ENCODE results near the gene HRCT1. TPM values are rescaled to one million over a fixed set of nuclear protein-coding genes. Genes with fewer than 3 reads are reported as not detected.

HRCT1 gene
- total RNA-seq, 1 experiment from 2014 or later, result not detected

DNA sequence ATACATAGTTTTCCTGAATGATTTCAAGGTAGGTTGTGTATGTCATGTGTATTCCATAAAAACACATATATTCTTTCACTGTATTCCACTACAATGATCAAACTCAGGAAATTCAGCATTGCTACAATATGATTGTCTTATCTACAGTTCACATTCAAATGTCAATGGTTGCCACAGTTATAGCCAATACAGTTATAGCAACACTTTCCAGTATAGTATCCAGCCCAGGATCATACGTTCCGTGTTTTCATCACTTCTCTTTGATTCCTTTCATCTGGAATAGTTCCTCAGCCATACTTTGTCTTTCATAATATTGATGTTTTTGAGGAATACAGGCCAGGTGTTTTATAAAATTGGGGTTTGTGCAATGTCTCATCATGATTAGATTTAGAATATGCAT lies 42.4 kb downstream of the HRCT1 start:
- no peak overlapping the region for H3K56ac ChIP-seq (ENCODE audit: insufficient read length, low read depth, low read length)
- no peak overlapping the region for H2BK12ac ChIP-seq (ENCODE audit: insufficient read length, low read depth, low read length)
- peaks cover 3% of the 10 kb centered on the region; the same call in 1 of the 2 replicates for H3K4me1 ChIP-seq (ENCODE audit: insufficient read depth, low read length)
- no peak overlapping the region for H3K4me3 Mint-ChIP-seq
- DNase-seq, result no peak
- no peak overlapping the region for H2AK5ac ChIP-seq (ENCODE audit: insufficient read length, low read length)
- no peak overlapping the region for H3K23ac ChIP-seq (ENCODE audit: insufficient read length, low read depth, low read length)
- H3K27me3 ChIP-seq (ENCODE audit: insufficient read depth, low read length), result no peaks in the 10 kb centered on the region; the same call in 1 of the 2 replicates
- no peaks in the 10 kb centered on the region for H3K79me1 ChIP-seq (ENCODE audit: insufficient read depth, low read depth, low read length, poor library complexity, severe bottlenecking)
- H3K27ac ChIP-seq (ENCODE audit: insufficient read length, low read depth, low read length), result no peak overlapping the region
- H3K9me3 ChIP-seq (ENCODE audit: control insufficient read depth, low read depth, low read length), result no peaks in the 10 kb centered on the region
- H2BK20ac ChIP-seq (ENCODE audit: low read depth, low read length, poor library complexity, severe bottlenecking), result no peak overlapping the region
- H3K27me3 Mint-ChIP-seq (ENCODE audit: low read depth), result peaks cover 49% of the 10 kb centered on the region
- no peak overlapping the region for H2BK120ac ChIP-seq (ENCODE audit: low read depth, low read length, poor library complexity, severe bottlenecking)
- peaks cover 0 to 5% (median 2%) of the 10 kb centered on the region in 3 experiments; a peak in 3 of 7 replicates for H3K36me3 Mint-ChIP-seq (ENCODE audit: insufficient read depth in 1 of 3, low read depth in 3 of 3)
- H2BK15ac ChIP-seq (ENCODE audit: low read depth, low read length), result no peak overlapping the region
- peaks cover 3 to 9% of the 10 kb centered on the region in 2 experiments; a peak in 4 of 5 replicates for H3K9me3 Mint-ChIP-seq
- no peak overlapping the region for H2AFZ ChIP-seq (ENCODE audit: low read length)
- no peak overlapping the region for H4K8ac ChIP-seq (replicated peaks; ENCODE audit: insufficient read length, low read depth, low read length)
- H2BK5ac ChIP-seq (ENCODE audit: insufficient read length, low read length), result no peak overlapping the region
- H3K23me2 ChIP-seq (ENCODE audit: insufficient read length, low read depth, low read length, poor library complexity, severe bottlenecking), result no peaks in the 10 kb centered on the region
- no peak overlapping the region for H3K4me2 ChIP-seq (ENCODE audit: insufficient read depth, insufficient read length, low read length)
- no CpG with 5 or more reads among the region's 2 CpGs for WGBS (ENCODE audit: extremely low coverage, insufficient read length, low lambda C conversion rate)
- no peak overlapping the region for H4K91ac ChIP-seq (ENCODE audit: insufficient read length, low read depth, low read length)
- H3K14ac ChIP-seq (ENCODE audit: insufficient read depth, low read length), result no peak overlapping the region
- no peaks in the 10 kb centered on the region for H3K79me2 ChIP-seq (ENCODE audit: insufficient read depth, low read length)
- no peak overlapping the region for H3K27ac Mint-ChIP-seq
- no peak overlapping the region for H3K9ac ChIP-seq (ENCODE audit: extremely low read depth, insufficient read length, low read length)
- H3K18ac ChIP-seq (ENCODE audit: insufficient read length, low read depth, low read length), result no peak overlapping the region
- TF ChIP-seq, protein P1, sequence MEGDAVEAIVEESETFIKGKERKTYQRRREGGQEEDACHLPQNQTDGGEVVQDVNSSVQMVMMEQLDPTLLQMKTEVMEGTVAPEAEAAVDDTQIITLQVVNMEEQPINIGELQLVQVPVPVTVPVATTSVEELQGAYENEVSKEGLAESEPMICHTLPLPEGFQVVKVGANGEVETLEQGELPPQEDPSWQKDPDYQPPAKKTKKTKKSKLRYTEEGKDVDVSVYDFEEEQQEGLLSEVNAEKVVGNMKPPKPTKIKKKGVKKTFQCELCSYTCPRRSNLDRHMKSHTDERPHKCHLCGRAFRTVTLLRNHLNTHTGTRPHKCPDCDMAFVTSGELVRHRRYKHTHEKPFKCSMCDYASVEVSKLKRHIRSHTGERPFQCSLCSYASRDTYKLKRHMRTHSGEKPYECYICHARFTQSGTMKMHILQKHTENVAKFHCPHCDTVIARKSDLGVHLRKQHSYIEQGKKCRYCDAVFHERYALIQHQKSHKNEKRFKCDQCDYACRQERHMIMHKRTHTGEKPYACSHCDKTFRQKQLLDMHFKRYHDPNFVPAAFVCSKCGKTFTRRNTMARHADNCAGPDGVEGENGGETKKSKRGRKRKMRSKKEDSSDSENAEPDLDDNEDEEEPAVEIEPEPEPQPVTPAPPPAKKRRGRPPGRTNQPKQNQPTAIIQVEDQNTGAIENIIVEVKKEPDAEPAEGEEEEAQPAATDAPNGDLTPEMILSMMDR (conservative IDR thresholded peaks at IDR 0.05), result no peak
- H4K5ac ChIP-seq (ENCODE audit: insufficient read length, low read depth, low read length), result no peak overlapping the region
- no peaks in the 10 kb centered on the region for H4K20me1 ChIP-seq (ENCODE audit: control insufficient read depth, insufficient read depth, insufficient read length)
- no peak overlapping the region for H3T11ph ChIP-seq (ENCODE audit: low read length)
- H3K4me1 Mint-ChIP-seq, result peaks cover 2 to 10% of the 10 kb centered on the region in 2 experiments
- no peak overlapping the region for H3K4ac ChIP-seq (ENCODE audit: low read depth, low read length)

Data from H9 (cell line).